Measurements from ENCODE around the gene KCND1. TPM values are rescaled to one million over a fixed set of nuclear protein-coding genes. Genes with fewer than 3 reads are reported as not detected.

The KCND1 gene
- total RNA-seq, 4 donors from 2014 or later = 2.1 to 7.5 (median 4.2) TPM

- Histone ChIP-seq H3K36me3 (peaks cover 0 to 33% (median 0%) of the 10 kb centered on the region in 3 donors), H3K4me1 (peaks cover 0 to 24% (median 2%) of the 10 kb centered on the region in 4 donors), H3K27ac (peak within 1 kb of the TSS; percentile 85 to 92 (median 90)), H3K9me3 (no peaks in the 10 kb centered on the region), H3K27me3 (no peaks in the 10 kb centered on the region), H3K4me3 (peak within 1 kb of the TSS; percentile 42 to 72 (median 55))
- 1 to 41% methylated on average over 31 to 55 of the region's 55 CpGs for WGBS, 2 donors
- peak; percentile 75 to 81 for DNase-seq (ENCODE audit: low spot score in 2 of 2)
- peak; percentile 15 to 89 for TF ChIP-seq EP300 (IDR thresholded peaks at IDR 0.05)
- peak; percentile 74 to 90 for TF ChIP-seq POLR2A (IDR thresholded peaks at IDR 0.05)
- TF ChIP-seq, protein P1, sequence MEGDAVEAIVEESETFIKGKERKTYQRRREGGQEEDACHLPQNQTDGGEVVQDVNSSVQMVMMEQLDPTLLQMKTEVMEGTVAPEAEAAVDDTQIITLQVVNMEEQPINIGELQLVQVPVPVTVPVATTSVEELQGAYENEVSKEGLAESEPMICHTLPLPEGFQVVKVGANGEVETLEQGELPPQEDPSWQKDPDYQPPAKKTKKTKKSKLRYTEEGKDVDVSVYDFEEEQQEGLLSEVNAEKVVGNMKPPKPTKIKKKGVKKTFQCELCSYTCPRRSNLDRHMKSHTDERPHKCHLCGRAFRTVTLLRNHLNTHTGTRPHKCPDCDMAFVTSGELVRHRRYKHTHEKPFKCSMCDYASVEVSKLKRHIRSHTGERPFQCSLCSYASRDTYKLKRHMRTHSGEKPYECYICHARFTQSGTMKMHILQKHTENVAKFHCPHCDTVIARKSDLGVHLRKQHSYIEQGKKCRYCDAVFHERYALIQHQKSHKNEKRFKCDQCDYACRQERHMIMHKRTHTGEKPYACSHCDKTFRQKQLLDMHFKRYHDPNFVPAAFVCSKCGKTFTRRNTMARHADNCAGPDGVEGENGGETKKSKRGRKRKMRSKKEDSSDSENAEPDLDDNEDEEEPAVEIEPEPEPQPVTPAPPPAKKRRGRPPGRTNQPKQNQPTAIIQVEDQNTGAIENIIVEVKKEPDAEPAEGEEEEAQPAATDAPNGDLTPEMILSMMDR (IDR thresholded peaks at IDR 0.05) = no peak
Observed at GRCh38 chrX:48918643-48919340, 52.9 kb downstream of the KCND1 start, which contains the start of gene PIM2. Gene PIM2, minus strand, starts transcription at chrX:48919024. Its CDS starts 190 bp downstream, at chrX:48918834.

DNA sequence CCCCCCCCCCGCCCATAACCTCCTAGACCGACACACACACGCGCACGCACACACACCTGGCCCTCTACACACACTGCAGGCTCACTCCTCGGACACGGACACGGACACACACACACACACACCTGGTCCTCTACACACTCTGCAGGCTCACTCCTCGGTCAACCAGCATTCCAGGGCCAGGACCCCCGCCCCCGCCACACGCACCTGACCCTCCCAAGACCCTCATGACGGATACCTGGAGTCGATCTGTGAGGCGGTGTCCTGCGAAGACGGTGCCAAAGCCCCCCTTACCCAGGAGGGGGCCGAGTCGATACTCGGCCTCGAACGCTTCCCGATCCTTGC lies 53.4 kb downstream of the KCND1 start:
- peaks cover 0 to 24% (median 2%) of the 10 kb centered on the region in 4 donors for H3K4me1 ChIP-seq
- peak overlapping the region; percentile 85 to 92 (median 90) for H3K27ac ChIP-seq
- peak overlapping the region; percentile 42 to 72 (median 55) for H3K4me3 ChIP-seq
- WGBS, 2 donors = 35% methylated on average over 14 of the region's 23 CpGs; no CpG with 5 or more reads in 1 of the 2 donors
- no peak for DNase-seq (ENCODE audit: low spot score in 2 of 2)
- H3K36me3 ChIP-seq = peaks cover 0 to 29% (median 0%) of the 10 kb centered on the region in 3 donors
- no peaks in the 10 kb centered on the region for H3K9me3 ChIP-seq
- H3K27me3 ChIP-seq = no peaks in the 10 kb centered on the region
- TF ChIP-seq, protein P1 (IDR thresholded peaks at IDR 0.05) = no peak
- TF ChIP-seq POLR2A (IDR thresholded peaks at IDR 0.05) = no peak
- no peak for TF ChIP-seq EP300 (IDR thresholded peaks at IDR 0.05)

DNA sequence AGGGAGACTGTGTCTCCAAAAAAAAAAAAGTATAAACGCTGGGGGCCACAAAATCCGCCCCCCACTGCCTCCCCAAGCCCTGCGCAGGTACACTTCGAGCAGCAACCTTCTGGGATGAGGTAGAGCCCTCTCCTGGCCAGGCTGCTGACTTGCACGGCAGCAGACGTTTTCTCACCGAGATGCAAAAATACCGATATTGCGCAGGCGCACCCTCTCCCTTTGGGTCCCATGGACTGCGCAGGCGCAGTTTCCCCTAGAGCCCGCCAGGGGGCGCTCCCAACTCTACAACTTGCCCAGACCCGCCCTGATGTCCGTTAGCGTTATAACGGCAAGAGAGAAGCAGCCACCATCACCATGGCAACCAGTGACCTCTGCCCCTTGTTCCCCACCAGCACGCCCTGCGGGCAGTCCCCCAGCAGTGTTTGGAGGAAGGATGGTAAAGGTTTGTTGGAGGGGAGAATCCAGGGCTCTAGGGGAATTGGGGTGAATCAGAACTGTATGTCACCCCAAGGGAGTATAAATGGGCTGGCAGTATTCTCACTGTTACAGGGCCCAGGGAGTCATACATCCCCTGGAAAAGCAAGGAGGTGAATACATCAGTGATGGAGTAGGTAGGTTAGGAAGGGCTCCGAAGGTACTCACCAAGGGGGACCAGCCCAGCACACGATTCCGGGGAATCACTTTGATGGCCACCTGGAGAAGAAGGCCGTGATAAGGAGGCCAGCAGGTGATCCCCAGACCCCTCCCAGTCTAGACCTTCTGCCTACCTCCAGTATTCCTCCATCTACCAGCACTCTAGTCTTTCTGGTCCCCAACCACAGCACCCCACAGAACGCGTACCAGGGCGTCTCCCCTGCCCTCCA lies 54.3 kb downstream of the KCND1 start:
- TF ChIP-seq, protein P1 (IDR thresholded peaks at IDR 0.05) = peak; percentile 85 to 95 (median 91)
- TF ChIP-seq EP300 (IDR thresholded peaks at IDR 0.05) (peak; percentile 39 to 54), POLR2A (IDR thresholded peaks at IDR 0.05) (no peak)
- H3K4me1 ChIP-seq = peaks cover 0 to 25% (median 2%) of the 10 kb centered on the region in 4 donors
- peak overlapping the region; percentile 42 to 72 (median 55) for H3K4me3 ChIP-seq
- peak; percentile 84 to 89 for DNase-seq (ENCODE audit: low spot score in 2 of 2)
- H3K9me3 ChIP-seq = no peaks in the 10 kb centered on the region
- 42 to 57% methylated on average over 9 to 27 of the region's 27 CpGs for WGBS, 2 donors
- H3K27ac ChIP-seq = peak overlapping the region in 3 of 4 donors; percentile 90 to 92 (median 90)
- no peaks in the 10 kb centered on the region for H3K27me3 ChIP-seq
- peaks cover 0 to 20% (median 0%) of the 10 kb centered on the region in 3 donors for H3K36me3 ChIP-seq

- H3K4me1 ChIP-seq = peaks cover 0 to 35% (median under 1%) of the 10 kb centered on the region in 4 donors
- H3K27ac ChIP-seq = no peak overlapping the region
- H3K36me3 ChIP-seq = peaks cover 0 to 14% (median 0%) of the 10 kb centered on the region in 3 donors
- DNase-seq (ENCODE audit: low spot score in 2 of 2) = no peak
- no peak overlapping the region for H3K4me3 ChIP-seq
- 85 to 92% methylated on average over 12 to 13 of the region's 13 CpGs for WGBS, 2 donors
- H3K27me3 ChIP-seq = no peaks in the 10 kb centered on the region
- TF ChIP-seq EP300 (IDR thresholded peaks at IDR 0.05) = no peak
- TF ChIP-seq POLR2A (IDR thresholded peaks at IDR 0.05) = no peak
- TF ChIP-seq, protein P1 (IDR thresholded peaks at IDR 0.05) = no peak
- no peaks in the 10 kb centered on the region for H3K9me3 ChIP-seq
Observed at GRCh38 chrX:48914593-48915493, 56.8 kb downstream of the KCND1 start.

Measured in tibial nerve (tissue), 4 donors.